CD4-positive, alpha-beta T cell treated with Interleukin-17A for 1 hour (primary cell): ENCODE data around the gene RLN2.
"Not testable (repeated sequence)": the region's sequence is repeated elsewhere in the genome, so short reads cannot be mapped to it uniquely, and the experiment has no call there.

Source experiments
- DNase-seq: peaks from one replicate; pipeline ENCODE4 v3.0.0-alpha.2; 2020

The RLN2 gene

GRCh38 chr9:5303840-5304795, at the start of gene RLN2:
Gene RLN2 (minus strand): TSS chr9:5304716. CDS start chr9:5304580, 136 bp downstream.
- peak; percentile 21 for DNase-seq

GRCh38 chr9:5354184-5354583, 49.7 kb upstream of the RLN2 start:
- DNase-seq: no peak

GRCh38 chr9:5352637-5353248, 48.2 kb upstream of the RLN2 start:
- DNase-seq: peak; percentile 53

- DNase-seq: peak; percentile 39
These were observed 34.8 kb upstream of the RLN2 start, which contains the start of gene RLN1 for GRCh38 chr9:5338992-5339981. Gene RLN1 (minus strand): TSS chr9:5339876. CDS start chr9:5339746, 130 bp downstream.

- peak; percentile 66 for DNase-seq
These were observed 32.2 kb upstream of the RLN2 start for GRCh38 chr9:5336688-5337087.

- not testable (repeated sequence) for DNase-seq
These were observed 26.8 kb upstream of the RLN2 start for GRCh38 chr9:5331276-5331675.

GRCh38 chr9:5326893-5327548, 22.5 kb upstream of the RLN2 start:
- DNase-seq: peak; percentile 59

GRCh38 chr9:5326187-5326586, 21.7 kb upstream of the RLN2 start:
- DNase-seq: no peak

GRCh38 chr9:5321601-5322000, 17.1 kb upstream of the RLN2 start:
- DNase-seq: not testable (repeated sequence)

- no peak for DNase-seq
These were observed 16.5 kb upstream of the RLN2 start for GRCh38 chr9:5321058-5321457.

- DNase-seq: not testable (repeated sequence)
These were observed 11.9 kb upstream of the RLN2 start for GRCh38 chr9:5316406-5316805.

- DNase-seq: no peak
These were observed 10.8 kb upstream of the RLN2 start for GRCh38 chr9:5315187-5315923.

GRCh38 chr9:5310851-5311250, 6.3 kb upstream of the RLN2 start:
- DNase-seq: no peak

- DNase-seq: no peak
These were observed 1.2 kb upstream of the RLN2 start for GRCh38 chr9:5305741-5306140.

- peak; percentile 38 for DNase-seq
These were observed 3.0 kb downstream of the RLN2 start for GRCh38 chr9:5301544-5301943.

GRCh38 chr9:5292141-5292540, 12.4 kb downstream of the RLN2 start:
- DNase-seq: no peak

- no peak for DNase-seq
These were observed 15.9 kb downstream of the RLN2 start for GRCh38 chr9:5288591-5288990.

GRCh38 chr9:5286262-5286661, 18.3 kb downstream of the RLN2 start:
- DNase-seq: no peak

GRCh38 chr9:5278486-5278885, 26.0 kb downstream of the RLN2 start:
- DNase-seq: no peak

- no peak for DNase-seq
These were observed 29.7 kb downstream of the RLN2 start for GRCh38 chr9:5274770-5275169.

GRCh38 chr9:5269249-5269715, 35.2 kb downstream of the RLN2 start:
- DNase-seq: no peak
